CD4-positive, alpha-beta T cell treated with Interferon alpha-2 for 1 hour (primary cell): ENCODE measurements around the gene GRM8.
A peak's percentile ranks its signal among the peaks of the same experiment; 100 is the strongest.

Experiments
- DNase-seq, 2 donors: peaks; one replicate each; pipeline ENCODE4 v3.0.0-alpha.2; 2020 to 2022

The GRM8 gene

DNA sequence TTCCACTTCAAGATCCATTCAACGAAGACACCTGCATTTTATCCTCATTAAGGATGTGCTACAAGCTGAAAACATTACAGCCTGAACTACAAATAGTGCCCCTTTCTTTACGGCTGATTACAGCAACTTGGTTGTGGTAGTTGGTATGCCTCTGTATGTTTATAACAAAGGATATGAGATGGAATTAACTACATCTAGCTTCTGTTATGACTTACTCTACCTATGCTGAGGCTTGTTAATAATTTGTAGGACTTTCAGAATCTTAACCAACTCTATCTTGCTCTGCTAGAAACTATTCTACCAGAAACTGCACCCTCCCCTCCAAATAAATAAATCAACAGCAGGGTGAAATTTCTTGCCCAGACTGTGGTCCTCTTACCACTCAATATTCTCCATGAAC, 448.1 kb downstream of the GRM8 start:
- DNase-seq, result no peak

DNA sequence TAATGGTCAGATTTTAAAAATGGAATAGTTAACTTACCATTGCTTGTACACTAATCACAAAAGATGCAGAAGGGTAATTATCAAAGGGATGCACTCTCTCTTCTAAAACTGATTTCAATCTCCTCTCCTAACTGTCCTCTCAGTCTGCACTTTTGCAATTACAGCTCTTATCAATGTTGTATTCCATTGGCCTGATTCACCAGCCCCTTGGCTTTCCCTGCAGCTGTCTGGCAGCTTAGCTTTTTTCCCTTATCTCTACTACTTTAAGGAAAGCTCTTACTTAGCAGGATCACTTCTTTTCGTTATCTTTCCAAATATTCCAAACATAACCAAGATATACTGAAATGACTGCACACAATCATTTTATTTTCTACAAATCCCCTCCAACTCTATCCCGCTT, 448.8 kb downstream of the GRM8 start:
- DNase-seq, result no peak

DNA sequence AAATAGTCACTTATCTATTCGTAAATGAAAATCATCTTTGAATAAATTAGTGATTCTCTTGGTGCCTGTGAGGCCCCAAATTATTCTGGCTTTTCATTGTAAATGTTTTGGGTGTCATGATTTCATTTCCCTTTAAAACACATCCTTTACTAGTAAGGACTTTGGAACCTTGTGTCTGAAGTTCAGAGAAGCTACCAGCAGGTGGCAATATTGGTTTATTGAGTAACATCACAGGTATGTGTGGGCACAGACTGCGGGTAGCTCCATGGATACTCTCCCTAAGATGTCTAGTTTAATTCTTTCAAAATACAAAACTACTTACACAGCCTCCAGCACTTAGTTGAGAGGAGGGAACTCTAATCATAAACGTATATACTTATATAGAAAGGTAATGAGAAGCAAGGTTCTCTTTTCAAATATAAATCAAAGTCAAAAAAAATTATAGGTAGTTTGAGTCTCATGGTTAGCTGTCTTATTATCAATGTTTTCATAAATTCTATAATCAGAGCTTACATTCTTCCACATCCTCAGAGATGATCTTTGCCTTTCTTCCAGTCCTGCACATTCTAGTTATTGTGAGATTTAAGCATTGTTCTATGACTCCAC, 449.6 kb downstream of the GRM8 start:
- peak; percentile 6 to 44 for DNase-seq

DNA sequence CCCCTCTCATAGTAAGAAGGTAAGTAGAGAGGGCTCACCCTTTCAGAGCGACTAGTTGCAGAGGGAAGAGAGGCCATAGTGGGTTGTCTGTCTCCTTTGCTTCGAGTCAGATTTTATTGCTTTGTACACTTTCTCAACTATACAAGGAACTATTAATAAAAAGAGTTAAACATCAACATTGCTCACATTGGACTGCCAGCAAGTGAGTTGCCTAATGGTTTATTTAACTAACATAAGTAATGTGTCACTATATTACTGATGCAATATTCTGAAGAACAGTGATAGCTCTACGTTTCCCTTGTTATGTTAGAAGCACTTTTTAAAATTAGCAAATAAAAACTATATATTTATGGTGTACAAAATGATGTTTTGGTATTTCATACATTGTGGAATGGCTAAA, 451.0 kb downstream of the GRM8 start:
- DNase-seq, result no peak

DNA sequence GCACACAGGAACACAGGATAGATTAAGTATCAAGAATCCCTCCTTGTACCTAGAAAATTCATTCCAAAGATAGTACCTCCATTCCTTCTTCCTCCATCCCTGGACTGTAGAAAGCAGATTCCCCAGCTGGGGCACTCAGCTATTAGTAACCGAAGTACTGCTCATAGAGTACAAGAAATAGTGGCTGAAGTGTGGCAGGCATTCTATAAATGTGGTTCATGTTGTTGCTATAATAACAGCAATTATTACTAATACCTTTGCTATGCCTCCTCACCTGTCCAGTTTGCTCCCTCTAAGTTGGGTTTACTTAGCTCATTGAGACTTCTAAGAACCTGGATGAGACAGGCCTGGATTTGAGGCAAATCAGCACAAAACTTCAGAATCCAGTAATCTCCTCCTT, 453.2 kb downstream of the GRM8 start:
- DNase-seq, result no peak

DNA sequence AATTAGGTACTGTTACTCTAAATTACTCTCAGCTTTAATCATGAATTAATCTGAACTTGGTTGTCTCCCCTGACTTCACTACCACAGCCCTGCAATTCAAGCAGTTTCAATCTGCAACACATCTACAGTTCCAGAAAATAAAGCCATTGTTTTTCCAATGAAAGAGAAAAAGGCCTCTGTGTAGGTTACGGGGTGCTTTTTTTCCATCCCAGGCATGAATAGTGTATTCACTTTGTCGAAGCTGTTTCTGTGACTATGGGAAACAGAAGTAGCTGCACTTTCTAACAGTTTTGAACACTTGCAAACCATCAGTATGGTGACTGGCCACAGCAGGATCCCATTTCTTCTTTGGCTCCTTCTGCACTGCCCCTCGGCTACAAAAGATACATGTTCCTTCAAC, 460.2 kb downstream of the GRM8 start:
- DNase-seq, result no peak

DNA sequence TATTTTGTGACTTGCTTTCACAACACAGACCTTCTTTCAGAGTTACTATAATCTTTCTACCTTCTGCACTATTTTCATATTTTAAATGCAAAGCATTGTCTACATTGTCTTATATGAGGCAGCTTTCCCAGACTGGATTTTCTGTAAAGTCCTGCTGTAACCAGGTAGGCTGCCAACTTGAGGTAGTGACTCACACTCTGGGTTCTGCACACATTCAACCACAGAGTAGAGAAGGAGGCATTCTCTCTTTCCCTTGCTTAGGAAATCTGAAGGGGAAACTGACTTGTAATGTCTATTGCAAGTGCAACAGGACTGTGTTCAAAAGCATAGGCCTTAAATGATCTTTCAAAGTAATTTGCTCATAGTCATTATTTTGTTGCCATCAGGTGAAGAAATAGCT, 461.4 kb downstream of the GRM8 start:
- DNase-seq, result no peak

DNA sequence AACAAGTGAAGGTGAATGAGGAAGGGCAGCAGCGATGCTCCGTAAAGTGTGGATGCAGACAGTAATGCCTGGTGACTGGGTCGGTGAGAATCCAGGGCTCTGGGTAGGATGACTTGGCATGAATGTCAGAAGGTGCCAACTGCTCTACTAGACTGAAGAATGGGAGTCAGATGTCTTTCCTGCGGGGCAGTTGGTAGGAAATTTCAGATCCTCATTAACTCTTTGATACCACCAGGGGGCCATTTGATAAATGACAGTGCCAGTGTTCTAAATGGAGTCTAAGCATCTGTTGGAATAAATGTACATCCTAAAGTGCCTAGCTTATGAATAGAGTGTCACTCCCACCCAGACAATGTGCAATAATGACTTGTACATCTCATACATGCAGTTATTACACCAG, 462.0 kb downstream of the GRM8 start:
- no peak for DNase-seq

DNA sequence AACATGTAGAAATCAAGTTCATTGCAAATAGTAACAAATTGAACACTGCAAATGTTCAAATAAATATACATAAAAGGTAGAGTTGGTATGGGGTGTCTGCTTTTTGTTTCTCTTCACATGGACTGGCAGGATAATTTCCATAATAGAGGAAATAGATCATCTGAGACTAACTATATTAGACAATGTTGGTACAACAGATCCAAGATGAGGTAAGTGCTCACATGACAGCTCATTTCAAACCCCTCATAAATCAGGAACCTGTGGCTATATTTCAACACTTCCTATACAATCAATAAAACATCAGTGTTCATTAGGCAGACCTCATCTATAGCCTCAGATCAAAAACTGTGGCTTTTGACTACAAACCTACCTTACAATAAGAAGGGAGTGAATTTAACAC, 469.1 kb downstream of the GRM8 start:
- no peak for DNase-seq

DNA sequence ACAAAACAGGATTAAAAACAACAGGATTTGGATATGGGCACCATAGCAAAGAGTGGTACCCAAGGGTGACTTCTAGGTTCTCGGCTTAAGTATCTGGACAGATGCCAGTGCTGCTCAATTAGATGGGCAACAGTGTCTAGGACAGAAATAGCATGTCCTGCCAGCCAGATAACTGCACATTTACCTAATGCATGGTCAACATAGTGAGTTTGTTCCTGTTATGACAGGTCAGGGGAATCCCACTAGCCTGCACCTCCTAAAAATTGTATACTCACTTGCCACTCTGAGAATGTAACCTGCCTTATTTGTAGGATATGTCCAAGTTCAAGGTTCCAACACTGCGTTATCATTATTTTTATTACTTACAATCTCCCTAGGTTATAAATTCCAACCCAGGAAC, 471.7 kb downstream of the GRM8 start:
- DNase-seq, result no peak

DNA sequence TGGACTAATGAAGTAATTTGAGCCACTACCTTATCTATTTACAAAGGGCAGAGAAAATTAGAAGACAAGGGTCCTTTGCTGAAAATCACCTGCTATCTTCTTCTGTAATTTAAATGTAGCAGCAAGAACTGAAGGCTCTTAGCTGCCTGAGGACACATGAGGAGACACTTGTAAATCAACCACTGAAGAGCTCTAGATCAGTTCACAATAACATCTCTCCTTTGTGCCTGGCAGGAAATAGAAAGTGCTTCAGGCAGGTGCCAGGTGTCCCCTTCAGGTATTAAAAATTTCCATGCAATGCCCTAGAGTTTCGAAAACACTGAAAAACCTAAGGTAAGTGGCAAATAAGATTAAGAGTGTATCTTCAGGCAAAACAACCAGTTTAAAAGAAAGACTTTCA, 474.6 kb downstream of the GRM8 start:
- no peak for DNase-seq

DNA sequence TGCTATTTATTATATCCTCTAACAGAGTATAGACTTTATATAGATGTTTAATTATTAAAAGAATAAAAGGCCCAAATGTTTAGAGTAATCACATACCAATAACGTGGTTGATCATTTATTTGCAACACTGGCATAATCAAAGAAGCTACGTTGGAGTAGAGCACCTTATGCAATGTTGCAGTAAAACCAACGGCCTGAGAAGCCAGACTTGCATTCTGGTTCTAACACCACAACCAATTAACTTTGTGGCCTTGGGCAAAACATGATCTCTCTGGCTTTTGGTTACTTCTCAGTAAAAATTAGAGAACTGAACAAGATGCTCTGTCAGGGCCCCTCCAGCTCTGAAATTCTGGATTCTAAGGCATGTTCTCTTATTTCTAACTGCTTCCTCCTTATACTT, 476.2 kb downstream of the GRM8 start:
- no peak for DNase-seq

DNA sequence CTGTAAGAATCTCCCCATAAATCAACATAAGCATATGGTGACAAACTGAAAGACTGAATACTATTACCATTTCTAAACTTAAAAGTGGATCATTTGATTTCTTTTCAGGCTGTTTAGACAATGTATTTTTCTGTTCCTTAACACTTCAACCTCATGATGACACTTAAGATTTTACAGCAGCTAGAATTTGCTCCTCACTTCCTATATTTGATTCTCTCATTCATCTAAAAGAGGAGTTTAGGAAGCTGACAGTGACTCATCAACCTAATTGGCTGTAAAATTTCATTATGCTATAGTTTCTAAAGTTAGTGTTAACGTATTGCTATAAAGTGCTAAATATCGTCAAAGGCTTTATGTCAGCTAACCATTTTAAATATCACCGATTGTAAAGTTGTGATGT, 478.7 kb downstream of the GRM8 start:
- no peak for DNase-seq

DNA sequence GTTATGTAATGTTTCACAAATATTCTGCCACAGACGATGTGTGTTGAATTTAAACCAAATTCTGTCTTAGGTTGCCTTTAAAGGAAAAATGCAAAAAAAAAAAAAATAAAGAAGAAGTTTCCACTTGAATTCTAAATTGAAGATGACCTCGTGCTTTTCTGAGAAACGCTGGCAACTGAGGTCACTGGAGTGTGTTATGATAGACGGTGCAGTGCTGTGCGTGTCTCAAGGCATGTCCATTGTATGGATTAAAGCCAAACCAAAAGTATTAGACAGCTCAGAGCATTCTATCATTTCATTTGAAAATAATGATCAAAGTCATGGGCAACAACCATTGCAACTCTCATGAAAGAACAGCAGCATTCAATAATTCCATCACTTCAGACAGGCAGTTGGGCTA, 483.9 kb downstream of the GRM8 start:
- DNase-seq, result no peak

DNA sequence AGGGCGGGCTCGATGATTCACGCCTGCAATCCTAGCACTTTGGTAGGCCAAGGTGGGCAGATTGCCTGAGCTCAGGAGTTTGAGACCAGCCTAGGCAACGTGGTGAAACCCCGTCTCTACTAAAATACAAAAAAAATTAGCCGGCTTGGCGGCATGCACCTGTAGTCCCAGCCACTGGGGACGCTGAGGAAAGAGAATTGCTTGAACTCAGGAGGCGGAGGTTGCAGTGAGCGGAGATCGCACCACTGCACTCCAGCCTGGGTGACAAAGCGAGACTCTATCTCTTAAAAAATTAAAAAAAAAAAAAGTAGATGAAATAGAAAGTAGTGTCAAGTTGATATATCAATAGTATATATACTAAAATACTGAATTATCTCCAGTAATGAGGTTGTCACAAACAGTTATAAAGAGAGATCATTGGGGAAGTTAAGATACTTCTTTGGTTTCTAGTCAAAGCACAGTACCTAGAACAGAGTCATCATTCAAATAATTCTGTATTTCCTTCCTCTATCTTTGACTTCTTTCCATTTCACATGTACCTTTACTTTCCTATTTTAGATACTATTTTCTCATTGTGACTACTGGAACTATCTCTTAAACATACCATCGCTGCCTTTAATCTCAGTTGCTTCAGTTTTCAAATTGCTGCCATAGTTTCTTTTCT, 491.7 kb downstream of the GRM8 start:
- DNase-seq, result no peak

DNA sequence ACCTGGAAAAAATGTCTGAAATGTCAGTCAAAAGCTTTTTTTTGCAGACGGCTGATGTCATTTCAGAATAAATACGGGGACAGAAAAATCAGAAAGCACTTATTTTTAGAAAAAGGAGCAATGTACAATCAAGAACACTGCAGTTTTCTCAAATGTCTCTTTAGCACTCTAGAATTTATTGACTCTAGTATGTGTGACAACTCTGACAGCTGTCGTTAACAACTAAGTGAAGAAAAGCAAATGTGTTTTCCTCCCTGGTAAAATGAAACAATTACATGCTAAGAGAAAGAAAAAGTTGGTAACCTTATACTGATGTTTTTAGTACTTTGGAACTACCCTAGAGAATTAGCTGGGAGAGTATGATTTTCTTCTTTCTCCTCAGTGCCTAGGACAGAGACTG, 497.4 kb downstream of the GRM8 start:
- DNase-seq, result no peak

DNA sequence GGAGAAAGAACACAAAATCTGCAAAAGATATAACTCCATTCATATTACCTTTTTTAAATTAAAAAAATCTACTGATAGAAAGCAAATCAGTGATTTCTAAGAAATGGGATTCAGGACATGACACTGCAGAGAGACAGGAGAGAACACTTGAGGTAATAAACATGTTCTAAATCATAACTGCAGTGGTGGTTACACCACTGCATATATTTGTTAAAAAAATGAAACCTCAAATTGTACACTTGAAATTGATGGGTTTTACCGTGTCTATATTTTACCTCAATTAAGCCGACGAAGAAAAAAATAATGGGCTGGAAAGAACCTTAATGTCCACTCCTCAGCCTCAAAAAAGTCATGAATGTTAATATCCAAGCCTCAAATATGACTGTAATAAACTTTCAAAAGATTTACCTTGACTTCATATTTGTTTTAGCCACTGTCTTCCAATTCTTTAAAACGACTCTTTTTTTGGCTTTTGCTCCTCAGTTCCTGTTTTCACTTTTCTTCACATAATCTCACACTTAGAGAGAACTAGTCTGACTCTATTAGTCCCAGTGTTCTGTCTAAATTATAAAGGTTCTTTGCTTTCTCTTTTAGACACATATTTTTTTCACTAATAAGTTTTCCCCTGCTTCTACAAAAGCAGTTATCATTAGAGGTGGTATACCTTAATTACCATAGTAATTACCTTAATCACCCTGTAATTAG, 502.4 kb downstream of the GRM8 start:
- DNase-seq, result no peak

DNA sequence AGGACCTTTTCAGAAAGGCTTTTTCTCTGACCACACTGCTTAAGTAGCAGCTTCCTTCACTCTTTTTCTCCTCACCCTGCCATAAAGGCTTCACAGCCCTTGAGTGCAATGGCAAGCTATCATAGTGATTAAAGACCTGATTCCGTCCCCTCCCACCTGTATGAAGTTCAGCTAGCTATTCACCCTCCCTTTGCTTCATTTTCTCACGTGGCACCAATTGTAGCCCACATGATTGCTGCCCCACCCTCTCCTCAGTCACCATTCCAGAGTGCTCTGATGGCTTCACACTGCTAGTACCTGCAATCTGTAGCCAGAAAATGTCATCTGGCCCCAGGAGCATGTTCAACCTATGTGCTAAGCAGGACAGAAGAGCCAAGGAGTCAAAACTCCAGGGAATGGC, 523.8 kb downstream of the GRM8 start:
- no peak for DNase-seq

DNA sequence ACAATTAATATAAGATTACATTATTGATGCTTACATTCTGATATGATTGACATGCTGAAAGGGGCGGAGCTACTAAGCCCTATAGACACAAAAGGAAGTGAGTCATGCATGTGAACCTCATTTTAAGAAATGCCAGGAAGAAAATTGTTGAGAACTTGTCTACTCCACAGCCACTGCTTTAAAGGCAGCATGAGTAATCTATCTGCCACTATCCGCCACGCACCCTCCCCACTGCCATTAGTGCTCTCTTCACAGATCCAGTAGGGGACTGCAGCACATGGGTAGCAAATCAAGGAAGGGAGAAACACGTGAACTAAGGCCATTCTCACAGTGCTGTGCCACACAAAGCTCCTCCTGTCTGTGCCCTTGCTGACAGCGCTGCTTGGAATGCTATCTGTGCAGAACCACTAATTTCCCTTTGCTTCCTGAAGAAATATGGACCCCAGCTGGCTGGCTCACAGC, 524.8 kb downstream of the GRM8 start:
- DNase-seq, result no peak

DNA sequence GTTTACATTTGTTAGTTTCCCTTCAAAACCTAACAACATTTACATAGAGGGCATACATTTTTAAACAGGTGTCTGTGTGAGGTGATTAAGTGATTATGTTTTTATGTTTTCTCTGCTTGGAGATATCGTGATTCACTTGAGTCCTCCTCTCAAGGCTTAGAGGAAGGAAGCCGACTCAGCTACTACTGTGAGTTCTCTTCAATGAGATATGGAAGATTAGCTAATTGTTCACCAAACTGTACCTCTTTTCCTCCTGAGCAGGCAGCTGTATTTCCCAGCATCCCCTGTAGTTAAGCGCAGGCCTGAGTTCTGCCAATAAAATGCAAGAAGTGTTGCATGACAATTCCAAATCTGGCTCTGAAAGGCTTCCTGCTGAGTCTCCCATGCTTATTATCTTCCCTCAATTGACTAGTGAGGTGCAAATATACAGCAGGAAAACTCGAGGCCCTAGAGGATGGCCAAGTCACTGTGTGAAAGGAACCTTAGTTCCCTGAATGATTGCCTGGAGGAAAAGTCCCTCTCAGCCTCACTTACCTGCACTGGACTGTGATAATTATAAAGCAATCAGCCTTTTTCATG, 528.7 kb downstream of the GRM8 start:
- DNase-seq, result no peak

DNA sequence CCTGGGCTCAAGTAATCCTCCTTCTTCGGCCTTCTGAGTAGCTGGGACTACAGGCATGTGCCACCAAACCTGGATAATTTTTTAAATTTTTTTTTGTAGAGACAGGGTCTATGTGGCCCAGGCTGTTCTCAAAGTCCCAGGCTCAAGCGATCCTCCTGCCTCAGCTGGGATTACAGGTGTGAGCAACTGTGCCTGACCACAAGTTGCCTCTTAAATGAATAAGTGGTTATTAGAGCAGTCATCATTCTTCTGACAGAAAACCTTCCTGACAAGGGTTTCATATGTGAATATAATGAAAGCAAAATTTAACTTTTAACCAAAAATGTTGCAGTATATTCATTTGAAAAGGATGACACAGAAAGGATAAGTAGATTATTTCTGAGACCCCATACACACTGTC, 532.5 kb downstream of the GRM8 start:
- DNase-seq, result no peak

DNA sequence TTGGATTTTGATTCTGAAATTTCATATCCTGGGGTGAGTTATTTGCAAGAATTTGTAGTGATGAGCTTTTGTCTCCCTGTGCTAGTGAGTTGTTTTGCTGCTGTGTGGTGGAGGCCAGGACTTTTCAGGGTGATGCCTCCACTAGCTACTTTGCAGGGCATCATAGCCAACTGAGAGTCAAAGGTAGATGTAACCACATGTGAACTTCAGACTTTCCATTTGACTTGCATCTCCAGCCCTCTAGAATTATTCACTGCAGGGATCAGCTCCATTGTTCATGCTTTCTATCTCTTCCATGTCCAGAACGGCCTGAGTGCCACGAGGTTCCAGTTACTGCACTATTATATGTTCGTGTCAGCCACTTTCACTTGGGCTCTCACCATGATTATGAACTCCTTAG, 534.3 kb downstream of the GRM8 start:
- no peak for DNase-seq

DNA sequence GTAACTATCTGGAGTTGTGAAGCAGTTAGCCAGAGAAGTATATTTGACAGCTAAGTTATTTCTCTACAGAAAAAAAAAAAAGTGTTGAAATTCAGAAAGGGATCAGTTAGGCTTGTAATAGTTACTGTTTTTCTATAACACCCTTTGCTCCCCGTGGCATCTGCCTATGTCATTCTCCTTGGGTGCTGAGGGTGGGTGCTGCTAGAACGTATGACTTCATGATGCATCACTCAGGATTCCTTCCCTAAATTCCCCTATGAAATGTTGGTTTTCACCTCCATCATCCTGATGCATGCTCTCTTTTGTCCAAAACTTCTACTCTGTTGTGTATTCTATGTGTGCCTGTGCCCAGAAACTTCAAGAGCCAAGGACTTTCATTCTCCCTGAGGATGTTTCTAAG, 536.4 kb downstream of the GRM8 start:
- DNase-seq, result no peak

DNA sequence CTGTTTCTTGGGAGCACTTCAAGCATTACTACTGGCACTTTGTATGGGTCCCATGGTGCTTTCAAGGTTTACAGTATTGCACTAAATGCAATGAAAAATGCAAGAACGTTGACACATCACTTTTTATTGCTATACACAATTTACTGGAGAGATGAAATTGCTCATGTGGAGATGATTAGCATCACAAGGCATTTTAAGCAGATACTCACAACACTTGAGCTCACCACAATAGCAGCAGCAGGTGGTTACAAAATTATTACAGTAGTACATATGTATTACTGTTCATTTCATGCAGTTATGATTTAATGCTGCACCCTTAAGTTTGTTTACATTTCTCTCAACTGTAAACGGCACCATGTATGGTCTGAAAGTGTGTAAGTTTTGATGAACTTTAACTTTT, 537.7 kb downstream of the GRM8 start:
- DNase-seq, result no peak
